Measurements from ENCODE around the gene TNFRSF19.

- TF ChIP-seq CTCF (IDR thresholded peaks at IDR 0.05; ENCODE audit: low read depth, low read length) = no peak
- no peak for TF ChIP-seq POLR2A (IDR thresholded peaks at IDR 0.05; ENCODE audit: extremely low read depth, insufficient read length)
- no peak for TF ChIP-seq MAX (IDR thresholded peaks at IDR 0.05; ENCODE audit: low read depth, low read length)
Measured at GRCh38 chr13:23723471-23723870, 153.3 kb downstream of the TNFRSF19 start.
